Ectodermal cell (in vitro differentiated cells): ENCODE data around the gene TMEM60.

ENCODE experiments used
- H3K27ac ChIP-seq: 2 replicates; pipeline ENCODE4 v1.7.0; 2013; ENCODE audit warnings: mild to moderate bottlenecking, low read depth, low read length; ENCODE audit not compliant: insufficient read depth, poor library complexity, severe bottlenecking
- H3K27me3 ChIP-seq: 2 replicates; pipeline ENCODE4 v1.7.0; 2013; ENCODE audit warnings: mild to moderate bottlenecking, low read length; ENCODE audit not compliant: insufficient read depth, control insufficient read depth, poor library complexity, severe bottlenecking
- H3K36me3 ChIP-seq: one replicate; pipeline ENCODE4 v1.7.0; 2013; ENCODE audit warnings: low read length; ENCODE audit not compliant: control insufficient read depth, insufficient read depth
- H3K4me1 ChIP-seq: one replicate; pipeline ENCODE4 v1.7.0; 2013; ENCODE audit warnings: low read length; ENCODE audit not compliant: control insufficient read depth, insufficient read depth
- H3K4me3 ChIP-seq: 2 replicates; pipeline ENCODE4 v1.7.0; 2013; ENCODE audit warnings: low read depth, low read length, control low read depth; ENCODE audit not compliant: insufficient read depth
- H3K9me3 ChIP-seq: 2 replicates; pipeline ENCODE4 v1.7.0; 2013; ENCODE audit warnings: mild to moderate bottlenecking, low read length, moderate library complexity; ENCODE audit not compliant: control insufficient read depth
- WGBS, 2 experiments: methylation state at CpG; one replicate each; pipeline ENCODE4 v1.1.7; 2013; ENCODE audit warnings: missing lambda C conversion rate in 2 of 2; 5-methylcytosine and 5-hydroxymethylcytosine counted together

The TMEM60 gene

GRCh38 chr7:77831481-77831880 is 33.2 kb upstream of the TMEM60 start:
- Histone ChIP-seq H3K36me3 (no peaks in the 10 kb centered on the region), H3K9me3 (no peaks in the 10 kb centered on the region), H3K27me3 (no peaks in the 10 kb centered on the region), H3K4me3 (no peak overlapping the region), H3K27ac (no peak overlapping the region), H3K4me1 (no peaks in the 10 kb centered on the region)
- 95 to 97% methylated on average over 7 of the region's 7 CpGs for whole genome bisulfite sequencing, 2 experiments

- Histone ChIP-seq H3K36me3 (no peaks in the 10 kb centered on the region), H3K27me3 (no peaks in the 10 kb centered on the region), H3K4me1 (no peaks in the 10 kb centered on the region), H3K9me3 (no peaks in the 10 kb centered on the region), H3K4me3 (no peak overlapping the region), H3K27ac (no peak overlapping the region)
- WGBS, 2 experiments: 87% methylated on average over 8 of the region's 8 CpGs
Observed at GRCh38 chr7:77830649-77831355, 32.6 kb upstream of the TMEM60 start.

GRCh38 chr7:77827999-77828398 is 29.8 kb upstream of the TMEM60 start:
- Histone ChIP-seq H3K9me3 (no peaks in the 10 kb centered on the region), H3K27ac (no peak overlapping the region), H3K36me3 (no peaks in the 10 kb centered on the region), H3K4me1 (no peaks in the 10 kb centered on the region), H3K27me3 (no peaks in the 10 kb centered on the region), H3K4me3 (no peak overlapping the region)
- 100% methylated on average over 1 of the region's 2 CpGs for WGBS, 2 experiments

- WGBS, 2 experiments: 77% methylated on average over 2 of the region's 2 CpGs; no CpG with 5 or more reads in 1 of the 2 experiments
- Histone ChIP-seq H3K36me3 (no peaks in the 10 kb centered on the region), H3K27ac (no peak overlapping the region), H3K27me3 (no peaks in the 10 kb centered on the region), H3K4me1 (no peaks in the 10 kb centered on the region), H3K9me3 (no peaks in the 10 kb centered on the region), H3K4me3 (no peak overlapping the region)
Observed at GRCh38 chr7:77826300-77826699, 28.1 kb upstream of the TMEM60 start.

GRCh38 chr7:77825131-77825530 is 26.9 kb upstream of the TMEM60 start:
- Histone ChIP-seq H3K27ac (no peak overlapping the region), H3K36me3 (peaks cover 3% of the 10 kb centered on the region), H3K4me3 (no peak overlapping the region), H3K27me3 (no peaks in the 10 kb centered on the region), H3K9me3 (no peaks in the 10 kb centered on the region), H3K4me1 (no peaks in the 10 kb centered on the region)
- WGBS, 2 experiments: 96 to 97% methylated on average over 2 to 3 of the region's 3 CpGs

GRCh38 chr7:77824636-77825035 is 26.4 kb upstream of the TMEM60 start:
- 95 to 100% methylated on average over 4 of the region's 5 CpGs for WGBS, 2 experiments
- H3K9me3 ChIP-seq: no peaks in the 10 kb centered on the region
- peaks cover 3% of the 10 kb centered on the region for H3K36me3 ChIP-seq
- H3K27ac ChIP-seq: no peak overlapping the region
- H3K4me1 ChIP-seq: no peaks in the 10 kb centered on the region
- H3K4me3 ChIP-seq: no peak overlapping the region
- no peaks in the 10 kb centered on the region for H3K27me3 ChIP-seq

GRCh38 chr7:77823787-77824186 is 25.6 kb upstream of the TMEM60 start:
- no peak overlapping the region for H3K4me3 ChIP-seq
- 98% methylated on average over 1 to 2 of the region's 2 CpGs for WGBS, 2 experiments
- H3K36me3 ChIP-seq: peaks cover 3% of the 10 kb centered on the region
- H3K4me1 ChIP-seq: no peaks in the 10 kb centered on the region
- H3K9me3 ChIP-seq: no peaks in the 10 kb centered on the region
- H3K27me3 ChIP-seq: no peaks in the 10 kb centered on the region
- H3K27ac ChIP-seq: no peak overlapping the region

GRCh38 chr7:77822269-77822668 is 24.0 kb upstream of the TMEM60 start:
- Histone ChIP-seq H3K36me3 (peaks cover 3% of the 10 kb centered on the region), H3K9me3 (no peaks in the 10 kb centered on the region), H3K4me3 (no peak overlapping the region), H3K27ac (no peak overlapping the region), H3K27me3 (no peaks in the 10 kb centered on the region), H3K4me1 (no peaks in the 10 kb centered on the region)
- 0% methylated on average over 1 of the region's 1 CpG for WGBS, 2 experiments

GRCh38 chr7:77820967-77821366 is 22.7 kb upstream of the TMEM60 start:
- H3K4me3 ChIP-seq: no peak overlapping the region
- WGBS, 2 experiments: 96 to 100% methylated on average over 1 to 2 of the region's 2 CpGs
- no peaks in the 10 kb centered on the region for H3K9me3 ChIP-seq
- no peaks in the 10 kb centered on the region for H3K4me1 ChIP-seq
- H3K27me3 ChIP-seq: no peaks in the 10 kb centered on the region
- peaks cover 3% of the 10 kb centered on the region for H3K36me3 ChIP-seq
- H3K27ac ChIP-seq: no peak overlapping the region

GRCh38 chr7:77819021-77819420 is 20.8 kb upstream of the TMEM60 start:
- H3K27ac ChIP-seq: no peak overlapping the region

GRCh38 chr7:77813180-77813579 is 14.9 kb upstream of the TMEM60 start:
- H3K4me3 ChIP-seq: no peak overlapping the region
- H3K27ac ChIP-seq: no peak overlapping the region
- no peaks in the 10 kb centered on the region for H3K9me3 ChIP-seq
- WGBS, 2 experiments: 95 to 96% methylated on average over 2 of the region's 2 CpGs
- H3K27me3 ChIP-seq: no peaks in the 10 kb centered on the region
- no peaks in the 10 kb centered on the region for H3K36me3 ChIP-seq
- H3K4me1 ChIP-seq: no peaks in the 10 kb centered on the region

More at GRCh38 chr7:77819021-77819420, 20.8 kb upstream of the TMEM60 start:
- Histone ChIP-seq H3K27me3 (no peaks in the 10 kb centered on the region), H3K4me1 (no peaks in the 10 kb centered on the region), H3K4me3 (no peak overlapping the region), H3K36me3 (peaks cover 3% of the 10 kb centered on the region), H3K9me3 (no peaks in the 10 kb centered on the region)
